GM23338 (cell line): ENCODE results near the gene MYLK4. TPM values are rescaled to one million over a fixed set of nuclear protein-coding genes. Genes with fewer than 3 reads are reported as not detected.

ENCODE experiments used
- ATAC-seq: fragments of 200-7000 bp; cut with Tn5 transposase; 3 replicates; pipeline ENCODE4 v1.9.1; 2020
- DNase-seq: peaks from one replicate; pipeline ENCODE4 v3.0.0-alpha.2; 2015; ENCODE audit warnings: low spot score
- H2AFZ ChIP-seq: fragments of 200-600 bp; sonication (generic); 2 replicates; pipeline ENCODE4 v1.8.0; 2016; ENCODE audit warnings: antibody characterized with exemption, mild to moderate bottlenecking, moderate library complexity
- H3F3A ChIP-seq: fragments of 200-600 bp; sonication (generic); replicated peaks from 2 replicates; pipeline ENCODE4 v1.8.0; 2017; ENCODE audit warnings: antibody characterized with exemption, mixed run types, low read depth
- H3K27ac ChIP-seq: fragments of 200-600 bp; sonication (generic); 2 replicates; pipeline ENCODE4 v1.6.1; 2016; ENCODE audit warnings: low read depth
- H3K27me3 ChIP-seq: fragments of 200-600 bp; sonication (generic); 2 replicates; pipeline ENCODE4 v1.8.0; 2016; ENCODE audit warnings: mild to moderate bottlenecking, mixed run types, moderate library complexity; ENCODE audit not compliant: insufficient read depth
- H3K36me3 ChIP-seq: fragments of 200-600 bp; sonication (generic); 2 replicates; pipeline ENCODE4 v1.8.0; 2016; ENCODE audit warnings: mild to moderate bottlenecking; ENCODE audit not compliant: insufficient read depth
- H3K4me1 ChIP-seq: fragments of 200-600 bp; sonication (generic); 2 replicates; pipeline ENCODE4 v1.8.0; 2016; ENCODE audit warnings: mild to moderate bottlenecking, moderate library complexity; ENCODE audit not compliant: insufficient read depth
- H3K4me2 ChIP-seq: fragments of 200-600 bp; sonication (generic); 2 replicates; pipeline ENCODE4 v1.7.1; 2017; ENCODE audit warnings: mixed run types
- H3K4me3 ChIP-seq: fragments of 200-600 bp; sonication (generic); 2 replicates; pipeline ENCODE4 v1.6.1; 2016; ENCODE audit warnings: mixed run types
- H3K79me2 ChIP-seq: fragments of 200-600 bp; sonication (generic); replicated peaks from 2 replicates; pipeline ENCODE4 v1.8.0; 2017; ENCODE audit warnings: mild to moderate bottlenecking; ENCODE audit not compliant: insufficient read depth
- H3K9me2 ChIP-seq: fragments of 200-600 bp; sonication (generic); 2 replicates; pipeline ENCODE4 v1.8.0; 2017; ENCODE audit not compliant: insufficient read depth
- H4K20me1 ChIP-seq: fragments of 200-600 bp; sonication (generic); replicated peaks from 2 replicates; pipeline ENCODE4 v1.8.0; 2017; ENCODE audit warnings: mild to moderate bottlenecking; ENCODE audit not compliant: insufficient read depth
- H3K27ac Mint-ChIP-seq: 2 replicates; pipeline ENCODE4 v1.8.0; 2020; ENCODE audit warnings: inconsistent platforms, mild to moderate bottlenecking, moderate library complexity, mixed read lengths
- H3K27me3 Mint-ChIP-seq: 3 replicates; pipeline ENCODE4 v1.8.0; 2022; ENCODE audit warnings: low read depth, mild to moderate bottlenecking, moderate library complexity, mixed read lengths, inconsistent platforms; ENCODE audit not compliant: insufficient read depth, poor library complexity
- H3K36me3 Mint-ChIP-seq: 3 replicates; pipeline ENCODE4 v1.8.0; 2021; ENCODE audit warnings: low read depth, mild to moderate bottlenecking, inconsistent platforms, moderate library complexity, mixed read lengths
- H3K4me1 Mint-ChIP-seq: 3 replicates; pipeline ENCODE4 v1.8.0; 2020; ENCODE audit warnings: mild to moderate bottlenecking, inconsistent platforms, mixed read lengths
- H3K4me3 Mint-ChIP-seq: 3 replicates; pipeline ENCODE4 v1.8.0; 2021; ENCODE audit warnings: moderate library complexity, mild to moderate bottlenecking, inconsistent platforms, mixed read lengths
- H3K9me3 Mint-ChIP-seq: 3 replicates; pipeline ENCODE4 v1.8.0; 2020; ENCODE audit warnings: moderate library complexity, mild to moderate bottlenecking, inconsistent platforms, mixed read lengths
- CREB1 ChIP-seq: fragments of 250-450 bp; sonication (Bioruptor Pico); IDR thresholded peaks from 2 replicates; pipeline ENCODE4 v1.5.0; 2020; ENCODE audit warnings: low read depth, mild to moderate bottlenecking, moderate library complexity
- EZH2 ChIP-seq: fragments of 200-600 bp; sonication (generic); IDR thresholded peaks from one replicate; pipeline ENCODE4 v1.8.0; 2017; ENCODE audit warnings: antibody characterized with exemption, mild to moderate bottlenecking, low read depth; ENCODE audit not compliant: unreplicated experiment
- EZH2phosphoT487 ChIP-seq: fragments of 200-600 bp; sonication (generic); IDR thresholded peaks from one replicate; pipeline ENCODE4 v1.8.1; 2018; ENCODE audit warnings: antibody characterized with exemption; ENCODE audit not compliant: unreplicated experiment
- POLR2AphosphoS5 ChIP-seq: IDR thresholded peaks from 2 replicates; pipeline ENCODE4 v1.6.1; 2016; ENCODE audit warnings: antibody characterized with exemption, low read depth
- REST ChIP-seq: IDR thresholded peaks from one replicate; pipeline ENCODE4 v1.6.1; 2018; ENCODE audit warnings: antibody characterized with exemption; ENCODE audit not compliant: unreplicated experiment
- STAT1 ChIP-seq: IDR thresholded peaks from one replicate; pipeline ENCODE4 v1.6.1; 2016; ENCODE audit warnings: antibody characterized with exemption; ENCODE audit not compliant: unreplicated experiment
- ZNF331 ChIP-seq: fragments of 250-450 bp; sonication (Bioruptor Pico); IDR thresholded peaks from 2 replicates; pipeline ENCODE4 v1.5.0; 2020; ENCODE audit warnings: low read depth, mild to moderate bottlenecking, moderate library complexity
- polyA plus RNA-seq: library from polyadenylated mRNA; unstranded; fragments of >200 nt; fragmentation: Nextera tagmentation; extraction: Ambion mirVana; gene quantifications from 2 replicates; pipeline ENCODE4 v1.2.1, GENCODE V29; 2016
- total RNA-seq: library from RNA; depleted of rRNA; stranded (reverse); fragments of >200 nt; shearing (Covaris generic); gene quantifications from 2 replicates; pipeline ENCODE4 v1.2.3, GENCODE V29; 2014
- TF ChIP-seq, protein P1 (sequence below), 2 experiments: fragments of 200-600 bp in 1 of 2; sonication (generic) in 1 of 2; conservative IDR thresholded peaks; 2 replicates each; pipeline versions ENCODE4 v1.5.1 to v1.6.1; 2016 to 2017; ENCODE audit warnings: antibody characterized with exemption in 2 of 2, low read depth in 2 of 2, mild to moderate bottlenecking in 2 of 2, moderate library complexity in 1 of 2
- TF ChIP-seq, protein P2 (sequence below): IDR thresholded peaks from 2 replicates; pipeline ENCODE4 v1.6.1; 2016; ENCODE audit warnings: antibody characterized with exemption
- TF ChIP-seq, protein P3 (sequence below): fragments of 250-450 bp; sonication (Bioruptor Pico); IDR thresholded peaks from 2 replicates; pipeline ENCODE4 v1.5.0; 2020; ENCODE audit warnings: mild to moderate bottlenecking, moderate library complexity

Gene MYLK4
- total and polyA plus RNA-seq, 2 experiments from 2014 or later = 0.03 to 0.17 TPM

DNA sequence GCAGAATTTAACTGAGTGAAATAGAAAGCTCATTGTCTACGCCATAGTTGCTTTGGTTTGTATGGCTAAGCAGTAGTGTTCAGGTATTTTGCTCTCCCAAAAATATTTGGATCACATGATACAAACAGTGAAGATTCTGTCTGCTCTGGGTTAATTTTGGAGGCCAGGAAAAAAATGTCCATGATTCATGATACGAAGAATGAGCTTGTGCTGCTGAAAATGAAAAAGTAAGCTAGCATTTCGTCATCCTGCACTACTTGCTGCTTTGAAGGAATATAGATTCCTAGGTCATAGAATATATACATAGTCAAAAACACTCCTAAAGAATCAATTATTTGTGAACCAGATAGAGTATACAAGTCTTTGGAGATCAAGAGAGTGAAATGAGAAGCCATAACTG is 22.7 kb upstream of the MYLK4 start:
- H3K36me3 Mint-ChIP-seq = peaks cover 8% of the 10 kb centered on the region
- no peak overlapping the region for H3K27ac Mint-ChIP-seq
- H3K4me3 Mint-ChIP-seq = no peak overlapping the region
- peaks cover 15% of the 10 kb centered on the region for H3K4me1 ChIP-seq
- H3F3A ChIP-seq = no peaks in the 10 kb centered on the region
- H4K20me1 ChIP-seq = peaks cover 43% of the 10 kb centered on the region
- no peaks in the 10 kb centered on the region for H3K27me3 ChIP-seq
- ATAC-seq (no peak), DNase-seq (no peak)
- no peaks in the 10 kb centered on the region for H3K9me3 Mint-ChIP-seq
- TF ChIP-seq ZNF331 (CRISPR knock-in tag) = no peak
- no peak for TF ChIP-seq EZH2
- TF ChIP-seq REST = no peak
- no peak for TF ChIP-seq CREB1 (CRISPR knock-in tag)
- no peak for TF ChIP-seq STAT1
- TF ChIP-seq, protein P1, sequence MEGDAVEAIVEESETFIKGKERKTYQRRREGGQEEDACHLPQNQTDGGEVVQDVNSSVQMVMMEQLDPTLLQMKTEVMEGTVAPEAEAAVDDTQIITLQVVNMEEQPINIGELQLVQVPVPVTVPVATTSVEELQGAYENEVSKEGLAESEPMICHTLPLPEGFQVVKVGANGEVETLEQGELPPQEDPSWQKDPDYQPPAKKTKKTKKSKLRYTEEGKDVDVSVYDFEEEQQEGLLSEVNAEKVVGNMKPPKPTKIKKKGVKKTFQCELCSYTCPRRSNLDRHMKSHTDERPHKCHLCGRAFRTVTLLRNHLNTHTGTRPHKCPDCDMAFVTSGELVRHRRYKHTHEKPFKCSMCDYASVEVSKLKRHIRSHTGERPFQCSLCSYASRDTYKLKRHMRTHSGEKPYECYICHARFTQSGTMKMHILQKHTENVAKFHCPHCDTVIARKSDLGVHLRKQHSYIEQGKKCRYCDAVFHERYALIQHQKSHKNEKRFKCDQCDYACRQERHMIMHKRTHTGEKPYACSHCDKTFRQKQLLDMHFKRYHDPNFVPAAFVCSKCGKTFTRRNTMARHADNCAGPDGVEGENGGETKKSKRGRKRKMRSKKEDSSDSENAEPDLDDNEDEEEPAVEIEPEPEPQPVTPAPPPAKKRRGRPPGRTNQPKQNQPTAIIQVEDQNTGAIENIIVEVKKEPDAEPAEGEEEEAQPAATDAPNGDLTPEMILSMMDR (conservative IDR thresholded peaks at IDR 0.05; ENCODE audit: low read depth in 2 of 2) = no peak
- TF ChIP-seq, protein P2, sequence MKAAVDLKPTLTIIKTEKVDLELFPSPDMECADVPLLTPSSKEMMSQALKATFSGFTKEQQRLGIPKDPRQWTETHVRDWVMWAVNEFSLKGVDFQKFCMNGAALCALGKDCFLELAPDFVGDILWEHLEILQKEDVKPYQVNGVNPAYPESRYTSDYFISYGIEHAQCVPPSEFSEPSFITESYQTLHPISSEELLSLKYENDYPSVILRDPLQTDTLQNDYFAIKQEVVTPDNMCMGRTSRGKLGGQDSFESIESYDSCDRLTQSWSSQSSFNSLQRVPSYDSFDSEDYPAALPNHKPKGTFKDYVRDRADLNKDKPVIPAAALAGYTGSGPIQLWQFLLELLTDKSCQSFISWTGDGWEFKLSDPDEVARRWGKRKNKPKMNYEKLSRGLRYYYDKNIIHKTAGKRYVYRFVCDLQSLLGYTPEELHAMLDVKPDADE = no peak
- TF ChIP-seq, protein P3, sequence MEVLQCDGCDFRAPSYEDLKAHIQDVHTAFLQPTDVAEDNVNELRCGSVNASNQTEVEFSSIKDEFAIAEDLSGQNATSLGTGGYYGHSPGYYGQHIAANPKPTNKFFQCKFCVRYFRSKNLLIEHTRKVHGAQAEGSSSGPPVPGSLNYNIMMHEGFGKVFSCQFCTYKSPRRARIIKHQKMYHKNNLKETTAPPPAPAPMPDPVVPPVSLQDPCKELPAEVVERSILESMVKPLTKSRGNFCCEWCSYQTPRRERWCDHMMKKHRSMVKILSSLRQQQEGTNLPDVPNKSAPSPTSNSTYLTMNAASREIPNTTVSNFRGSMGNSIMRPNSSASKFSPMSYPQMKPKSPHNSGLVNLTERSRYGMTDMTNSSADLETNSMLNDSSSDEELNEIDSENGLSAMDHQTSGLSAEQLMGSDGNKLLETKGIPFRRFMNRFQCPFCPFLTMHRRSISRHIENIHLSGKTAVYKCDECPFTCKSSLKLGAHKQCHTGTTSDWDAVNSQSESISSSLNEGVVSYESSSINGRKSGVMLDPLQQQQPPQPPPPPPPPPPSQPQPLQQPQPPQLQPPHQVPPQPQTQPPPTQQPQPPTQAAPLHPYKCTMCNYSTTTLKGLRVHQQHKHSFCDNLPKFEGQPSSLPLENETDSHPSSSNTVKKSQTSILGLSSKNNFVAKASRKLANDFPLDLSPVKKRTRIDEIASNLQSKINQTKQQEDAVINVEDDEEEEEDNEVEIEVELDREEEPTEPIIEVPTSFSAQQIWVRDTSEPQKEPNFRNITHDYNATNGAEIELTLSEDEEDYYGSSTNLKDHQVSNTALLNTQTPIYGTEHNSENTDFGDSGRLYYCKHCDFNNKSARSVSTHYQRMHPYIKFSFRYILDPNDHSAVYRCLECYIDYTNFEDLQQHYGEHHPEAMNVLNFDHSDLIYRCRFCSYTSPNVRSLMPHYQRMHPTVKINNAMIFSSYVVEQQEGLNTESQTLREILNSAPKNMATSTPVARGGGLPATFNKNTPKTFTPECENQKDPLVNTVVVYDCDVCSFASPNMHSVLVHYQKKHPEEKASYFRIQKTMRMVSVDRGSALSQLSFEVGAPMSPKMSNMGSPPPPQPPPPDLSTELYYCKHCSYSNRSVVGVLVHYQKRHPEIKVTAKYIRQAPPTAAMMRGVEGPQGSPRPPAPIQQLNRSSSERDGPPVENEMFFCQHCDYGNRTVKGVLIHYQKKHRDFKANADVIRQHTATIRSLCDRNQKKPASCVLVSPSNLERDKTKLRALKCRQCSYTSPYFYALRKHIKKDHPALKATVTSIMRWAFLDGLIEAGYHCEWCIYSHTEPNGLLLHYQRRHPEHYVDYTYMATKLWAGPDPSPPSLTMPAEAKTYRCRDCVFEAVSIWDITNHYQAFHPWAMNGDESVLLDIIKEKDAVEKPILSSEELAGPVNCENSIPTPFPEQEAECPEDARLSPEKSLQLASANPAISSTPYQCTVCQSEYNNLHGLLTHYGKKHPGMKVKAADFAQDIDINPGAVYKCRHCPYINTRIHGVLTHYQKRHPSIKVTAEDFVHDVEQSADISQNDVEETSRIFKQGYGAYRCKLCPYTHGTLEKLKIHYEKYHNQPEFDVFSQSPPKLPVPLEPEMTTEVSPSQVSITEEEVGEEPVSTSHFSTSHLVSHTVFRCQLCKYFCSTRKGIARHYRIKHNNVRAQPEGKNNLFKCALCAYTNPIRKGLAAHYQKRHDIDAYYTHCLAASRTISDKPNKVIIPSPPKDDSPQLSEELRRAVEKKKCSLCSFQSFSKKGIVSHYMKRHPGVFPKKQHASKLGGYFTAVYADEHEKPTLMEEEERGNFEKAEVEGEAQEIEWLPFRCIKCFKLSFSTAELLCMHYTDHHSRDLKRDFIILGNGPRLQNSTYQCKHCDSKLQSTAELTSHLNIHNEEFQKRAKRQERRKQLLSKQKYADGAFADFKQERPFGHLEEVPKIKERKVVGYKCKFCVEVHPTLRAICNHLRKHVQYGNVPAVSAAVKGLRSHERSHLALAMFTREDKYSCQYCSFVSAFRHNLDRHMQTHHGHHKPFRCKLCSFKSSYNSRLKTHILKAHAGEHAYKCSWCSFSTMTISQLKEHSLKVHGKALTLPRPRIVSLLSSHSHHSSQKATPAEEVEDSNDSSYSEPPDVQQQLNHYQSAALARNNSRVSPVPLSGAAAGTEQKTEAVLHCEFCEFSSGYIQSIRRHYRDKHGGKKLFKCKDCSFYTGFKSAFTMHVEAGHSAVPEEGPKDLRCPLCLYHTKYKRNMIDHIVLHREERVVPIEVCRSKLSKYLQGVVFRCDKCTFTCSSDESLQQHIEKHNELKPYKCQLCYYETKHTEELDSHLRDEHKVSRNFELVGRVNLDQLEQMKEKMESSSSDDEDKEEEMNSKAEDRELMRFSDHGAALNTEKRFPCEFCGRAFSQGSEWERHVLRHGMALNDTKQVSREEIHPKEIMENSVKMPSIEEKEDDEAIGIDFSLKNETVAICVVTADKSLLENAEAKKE (CRISPR knock-in tag) = no peak
- no peak for TF ChIP-seq POLR2AphosphoS5
- TF ChIP-seq EZH2phosphoT487 = no peak
- H2AFZ ChIP-seq = no peak overlapping the region
- no peaks in the 10 kb centered on the region for H3K36me3 ChIP-seq
- H3K27ac ChIP-seq = no peak overlapping the region
- no peaks in the 10 kb centered on the region for H3K9me2 ChIP-seq
- no peak overlapping the region for H3K4me2 ChIP-seq
- H3K4me3 ChIP-seq = no peak overlapping the region
- H3K27me3 Mint-ChIP-seq = no peaks in the 10 kb centered on the region
- peaks cover 98% of the 10 kb centered on the region for H3K79me2 ChIP-seq
- H3K4me1 Mint-ChIP-seq = peaks cover 19% of the 10 kb centered on the region
